A549 (cell line): ENCODE data around the gene BAHCC1. TPM values are rescaled to one million over a fixed set of nuclear protein-coding genes. Genes with fewer than 3 reads are reported as not detected.

ENCODE experiments used
- ATAC-seq, 2 experiments: fragments of 200-7000 bp in 1 of 2; fragments of >200 bp in 1 of 2; cut with Nextera tagmentation in 1 of 2; cut with Tn5 transposase in 1 of 2; 3 replicates each; pipeline versions ENCODE4 v1.8.0 to v1.9.1; 2018 to 2020; ENCODE audit warnings: mild to moderate bottlenecking in 1 of 2, moderate library complexity in 1 of 2
- CTCF ChIA-PET: fragments of 300-600 bp; sonication (Branson Sonifier 250); formaldehyde crosslinking; extraction: SDS; loops from one replicate; lab custom pipeline; 2021; ENCODE audit warnings: antibody characterized with exemption, inconsistent platforms; lab: Yijun Ruan, JAX
- POLR2A ChIA-PET: fragments of 350-600 bp; formaldehyde crosslinking; extraction: SDS; loops from one replicate; lab custom pipeline; 2021; ENCODE audit warnings: antibody characterized with exemption, inconsistent platforms; lab: Yijun Ruan, JAX
- DNase-seq, 2 experiments: peaks; one replicate each; pipeline versions ENCODE4 v3.0.0 to v3.0.0-alpha.2; 2011 to 2016; ENCODE audit warnings: low read depth in 1 of 2, low spot score in 1 of 2
- FAIRE-seq: peaks from 2 replicates; lab custom pipeline; 2011; peaks lifted over from hg19 to GRCh38; lab: Jason Lieb, UNC
- H3K27ac ChIP-seq, 2 experiments: fragments of >200 bp; sonication (Bioruptor Twin); formaldehyde crosslinking; 3 replicates each; pipeline ENCODE4 v1.5.1; 2016 to 2017
- H3K4me1 ChIP-seq: fragments of >200 bp; sonication (Bioruptor Twin); formaldehyde crosslinking; 3 replicates; pipeline ENCODE4 v1.6.1; 2016
- H3K4me2 ChIP-seq: fragments of >200 bp; sonication (Bioruptor Twin); formaldehyde crosslinking; 3 replicates; pipeline ENCODE4 v1.6.1; 2016
- H3K4me3 ChIP-seq: fragments of >200 bp; sonication (Bioruptor Twin); formaldehyde crosslinking; 3 replicates; pipeline ENCODE4 v1.5.1; 2016
- H3K9me3 ChIP-seq: fragments of >200 bp; sonication (Bioruptor Twin); formaldehyde crosslinking; 3 replicates; pipeline ENCODE4 v1.6.1; 2016
- CBX2 ChIP-seq: fragments of 200-600 bp; sonication (generic); IDR thresholded peaks from 2 replicates; pipeline ENCODE4 v1.6.1; 2016; ENCODE audit warnings: low read depth, mild to moderate bottlenecking, borderline replicate concordance
- CBX8 ChIP-seq: fragments of 200-600 bp; sonication (generic); IDR thresholded peaks from 2 replicates; pipeline ENCODE4 v1.6.1; 2016
- CHD2 ChIP-seq: fragments of 150-350 bp; IDR thresholded peaks from 2 replicates; pipeline ENCODE4 v1.6.1; 2014; ENCODE audit warnings: low read length; ENCODE audit not compliant: partially characterized antibody
- CHD4 ChIP-seq: fragments of 200-600 bp; sonication (generic); IDR thresholded peaks from 2 replicates; pipeline ENCODE4 v1.6.1; 2016; ENCODE audit warnings: antibody characterized with exemption, mild to moderate bottlenecking, borderline replicate concordance
- EHF ChIP-seq: fragments of 250-450 bp; sonication (Bioruptor Pico); IDR thresholded peaks from 2 replicates; pipeline ENCODE4 v1.5.0; 2020; ENCODE audit warnings: mild to moderate bottlenecking
- EP300 ChIP-seq, 2 experiments: fragments of >200 bp; sonication (Bioruptor Twin); formaldehyde crosslinking; IDR thresholded peaks; 2 replicates in 1 of 2; 3 replicates in 1 of 2; pipeline ENCODE4 v1.6.1; 2016 to 2017
- ESRRA ChIP-seq: fragments of 150-350 bp; IDR thresholded peaks from 2 replicates; pipeline ENCODE4 v1.6.1; 2014; ENCODE audit warnings: mild to moderate bottlenecking, low read length, borderline replicate concordance
- FOSB ChIP-seq: fragments of 250-450 bp; sonication (Bioruptor Pico); IDR thresholded peaks from 2 replicates; pipeline ENCODE4 v1.5.0; 2020; ENCODE audit warnings: mild to moderate bottlenecking, moderate library complexity
- FOSL2 ChIP-seq, 2 experiments: fragments of 450-650 bp in 1 of 2; fragments of >200 bp in 1 of 2; sonication (Bioruptor Twin) in 1 of 2; formaldehyde crosslinking; IDR thresholded peaks; 2 replicates each; pipeline versions ENCODE4 v1.5.0 to v1.6.1; 2016 to 2020; ENCODE audit warnings: mild to moderate bottlenecking in 1 of 2, moderate library complexity in 1 of 2
- FOXS1 ChIP-seq: fragments of 250-450 bp; sonication (Bioruptor Pico); IDR thresholded peaks from 2 replicates; pipeline ENCODE4 v1.5.0; 2020; ENCODE audit warnings: mild to moderate bottlenecking, moderate library complexity
- HEYL ChIP-seq: fragments of 250-450 bp; sonication (Bioruptor Pico); IDR thresholded peaks from 2 replicates; pipeline ENCODE4 v1.8.0; 2021; ENCODE audit warnings: mild to moderate bottlenecking, moderate library complexity
- HOXB5 ChIP-seq: fragments of 250-450 bp; sonication (Bioruptor Pico); IDR thresholded peaks from 2 replicates; pipeline ENCODE4 v1.5.0; 2020; ENCODE audit warnings: mild to moderate bottlenecking, moderate library complexity
- JUN ChIP-seq, 2 experiments: fragments of >200 bp; sonication (Bioruptor Twin); formaldehyde crosslinking; IDR thresholded peaks; 2 replicates in 1 of 2; 3 replicates in 1 of 2; pipeline ENCODE4 v1.6.1; 2016 to 2017
- KDM5A ChIP-seq: fragments of 200-600 bp; sonication (generic); IDR thresholded peaks from 2 replicates; pipeline ENCODE4 v1.6.1; 2016; ENCODE audit warnings: antibody characterized with exemption, mild to moderate bottlenecking
- NPAS2 ChIP-seq: fragments of 250-450 bp; sonication (Bioruptor Pico); IDR thresholded peaks from 2 replicates; pipeline ENCODE4 v1.8.0; 2022; ENCODE audit warnings: mild to moderate bottlenecking, moderate library complexity, borderline replicate concordance
- PHF8 ChIP-seq: fragments of 200-600 bp; sonication (generic); IDR thresholded peaks from 2 replicates; pipeline ENCODE4 v1.6.1; 2016; ENCODE audit warnings: low read depth, mild to moderate bottlenecking, antibody characterized with exemption, moderate library complexity, borderline replicate concordance
- POLR2A ChIP-seq: IDR thresholded peaks from 2 replicates; pipeline ENCODE4 v1.6.1; 2012; ENCODE audit warnings: mild to moderate bottlenecking, low read length
- RCOR1 ChIP-seq: fragments of 150-350 bp; IDR thresholded peaks from 2 replicates; pipeline ENCODE4 v1.6.1; 2014; ENCODE audit warnings: antibody characterized with exemption, low read length, low read depth
- TP53 ChIP-seq: fragments of 250-450 bp; sonication (Bioruptor Pico); IDR thresholded peaks from 2 replicates; pipeline ENCODE4 v1.5.0; 2021; ENCODE audit warnings: mild to moderate bottlenecking, moderate library complexity
- ZSCAN20 ChIP-seq: fragments of 250-450 bp; sonication (Bioruptor Pico); IDR thresholded peaks from 2 replicates; pipeline ENCODE4 v1.8.0; 2022; ENCODE audit warnings: mild to moderate bottlenecking, moderate library complexity
- WGBS: methylation state at CpG from one replicate; pipeline ENCODE4 v1.1.6; 2017; ENCODE audit errors: missing lambda C conversion rate; 5-methylcytosine and 5-hydroxymethylcytosine counted together
- polyA plus RNA-seq, 4 experiments: library from polyadenylated mRNA; depleted of rRNA in 3 of 4; stranded (reverse); fragments of >200 nt; fragmentation: RNase III in 1 of 4; extraction: RNeasy Plus Mini Kit Qiagen cat#74134 plus additional on column Dnase treatment in 1 of 4; gene quantifications; 2 replicates in 3 of 4; 3 replicates in 1 of 4; pipeline ENCODE4 v1.2.3, GENCODE V29; 2011 to 2017
- TF ChIP-seq, protein P1 (sequence below): IDR thresholded peaks from 2 replicates; pipeline ENCODE4 v1.6.1; 2012; ENCODE audit warnings: low read depth, borderline replicate concordance
- TF ChIP-seq, protein P2 (sequence below): fragments of >200 bp; sonication (Bioruptor Twin); formaldehyde crosslinking; IDR thresholded peaks from 3 replicates; pipeline ENCODE4 v1.6.1; 2016
- TF ChIP-seq, protein P3 (sequence below): IDR thresholded peaks from 2 replicates; pipeline ENCODE4 v1.6.1; 2012
- TF ChIP-seq, protein P4 (sequence below): fragments of 150-350 bp; IDR thresholded peaks from 2 replicates; pipeline ENCODE4 v1.6.1; 2014; ENCODE audit warnings: low read depth, mild to moderate bottlenecking, low read length
- TF ChIP-seq, protein P5 (sequence below): fragments of 250-450 bp; sonication (Bioruptor Pico); IDR thresholded peaks from 2 replicates; pipeline ENCODE4 v1.5.0; 2020; ENCODE audit warnings: low read depth, mild to moderate bottlenecking, moderate library complexity

BAHCC1 gene
- polyA plus RNA-seq, 2 of the 4 experiments (the other 2 are of a cell fraction): 2.6 to 5.8 TPM

DNA sequence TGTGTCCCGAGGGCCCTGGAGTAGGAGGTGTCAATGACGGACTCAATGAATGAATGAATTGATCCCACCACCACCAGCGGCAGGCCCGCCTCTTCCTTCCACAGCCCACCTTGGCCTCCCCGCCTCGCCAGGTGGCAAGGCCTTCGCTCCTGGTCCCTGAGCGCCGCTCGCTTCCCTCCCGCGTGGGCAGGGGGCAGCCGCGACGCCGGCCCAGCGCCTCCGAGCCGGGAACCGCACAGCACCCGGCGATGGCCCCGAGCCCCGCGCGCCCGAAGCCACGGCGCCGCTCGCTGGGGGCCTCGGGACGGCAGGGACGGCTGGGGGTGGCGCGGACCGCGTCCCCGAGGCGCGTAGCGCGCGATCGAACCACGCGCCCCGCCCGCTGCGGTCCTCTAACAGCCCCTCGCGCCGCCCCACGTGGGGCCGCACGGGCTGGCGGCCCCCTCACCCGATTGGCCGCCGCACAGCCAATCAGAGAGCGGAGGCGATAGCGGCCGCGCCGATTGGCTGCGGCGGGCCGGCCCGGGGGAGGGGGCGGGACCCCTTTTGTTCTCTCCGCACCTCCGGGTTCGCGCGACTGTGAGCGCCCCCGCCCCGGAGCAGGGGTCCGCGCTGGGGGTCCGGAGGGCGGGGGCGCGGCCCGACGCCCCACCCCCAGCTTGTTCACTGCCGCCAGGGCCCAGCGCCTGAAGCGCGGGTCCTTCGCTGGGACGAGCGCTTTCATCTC lies 86.0 kb downstream of the BAHCC1 start:
- Histone ChIP-seq H3K9me3 (no peaks in the 10 kb centered on the region), H3K4me2 (peak overlapping the region; percentile 97), H3K4me3 (peak overlapping the region; percentile 43), H3K27ac (peak overlapping the region; percentile 45 to 78; a peak in 5 of 6 replicates), H3K4me1 (peaks cover 29% of the 10 kb centered on the region)
- DNase-seq (peak; percentile 52 to 87), ATAC-seq (peak; percentile 40 to 58; a peak in 4 of 6 replicates), FAIRE-seq (no peak)
- TF ChIP-seq, protein P1, sequence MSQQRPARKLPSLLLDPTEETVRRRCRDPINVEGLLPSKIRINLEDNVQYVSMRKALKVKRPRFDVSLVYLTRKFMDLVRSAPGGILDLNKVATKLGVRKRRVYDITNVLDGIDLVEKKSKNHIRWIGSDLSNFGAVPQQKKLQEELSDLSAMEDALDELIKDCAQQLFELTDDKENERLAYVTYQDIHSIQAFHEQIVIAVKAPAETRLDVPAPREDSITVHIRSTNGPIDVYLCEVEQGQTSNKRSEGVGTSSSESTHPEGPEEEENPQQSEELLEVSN: peak; percentile 89
- TF ChIP-seq TP53: peak; percentile 82; the same call in 1 of the 2 replicates
- no peak for TF ChIP-seq FOSL2 (IDR thresholded peaks at IDR 0.05)
- TF ChIP-seq FOSL2 (CRISPR knock-in tag; IDR thresholded peaks at IDR 0.05): 0 out of 2 replicates have a peak, but pooled peaks have one; percentile 24
- TF ChIP-seq HOXB5 (CRISPR knock-in tag): peak; percentile 90
- no peak for TF ChIP-seq CHD2
- TF ChIP-seq, protein P2, sequence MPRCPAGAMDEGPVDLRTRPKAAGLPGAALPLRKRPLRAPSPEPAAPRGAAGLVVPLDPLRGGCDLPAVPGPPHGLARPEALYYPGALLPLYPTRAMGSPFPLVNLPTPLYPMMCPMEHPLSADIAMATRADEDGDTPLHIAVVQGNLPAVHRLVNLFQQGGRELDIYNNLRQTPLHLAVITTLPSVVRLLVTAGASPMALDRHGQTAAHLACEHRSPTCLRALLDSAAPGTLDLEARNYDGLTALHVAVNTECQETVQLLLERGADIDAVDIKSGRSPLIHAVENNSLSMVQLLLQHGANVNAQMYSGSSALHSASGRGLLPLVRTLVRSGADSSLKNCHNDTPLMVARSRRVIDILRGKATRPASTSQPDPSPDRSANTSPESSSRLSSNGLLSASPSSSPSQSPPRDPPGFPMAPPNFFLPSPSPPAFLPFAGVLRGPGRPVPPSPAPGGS: no peak
- no peak for TF ChIP-seq EP300 (IDR thresholded peaks at IDR 0.05)
- TF ChIP-seq ZSCAN20 (CRISPR knock-in tag): 0 out of 2 replicates have a peak, but pooled peaks have one; percentile 67
- peak; percentile 17; the same call in 1 of the 2 replicates for TF ChIP-seq POLR2A
- no peak for TF ChIP-seq CBX2
- TF ChIP-seq NPAS2 (CRISPR knock-in tag): peak; percentile 90
- TF ChIP-seq, protein P3, sequence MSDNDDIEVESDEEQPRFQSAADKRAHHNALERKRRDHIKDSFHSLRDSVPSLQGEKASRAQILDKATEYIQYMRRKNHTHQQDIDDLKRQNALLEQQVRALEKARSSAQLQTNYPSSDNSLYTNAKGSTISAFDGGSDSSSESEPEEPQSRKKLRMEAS: peak; percentile 94
- ChIA-PET CTCF (interaction anchor here (0.8 to 8.6 kb wide), 11 partner anchors 7 to 338 kb away, joined by 3 to 184 read pairs (median 4); partner anchors contain the start of gene BAHCC1), POLR2A (interaction anchor here (1.1 kb wide), 1 partner anchor 62 kb away, joined by 4 read pairs; no protein-coding TSS in a partner anchor)
- WGBS: 31% methylated on average over 63 of the region's 94 CpGs

DNA sequence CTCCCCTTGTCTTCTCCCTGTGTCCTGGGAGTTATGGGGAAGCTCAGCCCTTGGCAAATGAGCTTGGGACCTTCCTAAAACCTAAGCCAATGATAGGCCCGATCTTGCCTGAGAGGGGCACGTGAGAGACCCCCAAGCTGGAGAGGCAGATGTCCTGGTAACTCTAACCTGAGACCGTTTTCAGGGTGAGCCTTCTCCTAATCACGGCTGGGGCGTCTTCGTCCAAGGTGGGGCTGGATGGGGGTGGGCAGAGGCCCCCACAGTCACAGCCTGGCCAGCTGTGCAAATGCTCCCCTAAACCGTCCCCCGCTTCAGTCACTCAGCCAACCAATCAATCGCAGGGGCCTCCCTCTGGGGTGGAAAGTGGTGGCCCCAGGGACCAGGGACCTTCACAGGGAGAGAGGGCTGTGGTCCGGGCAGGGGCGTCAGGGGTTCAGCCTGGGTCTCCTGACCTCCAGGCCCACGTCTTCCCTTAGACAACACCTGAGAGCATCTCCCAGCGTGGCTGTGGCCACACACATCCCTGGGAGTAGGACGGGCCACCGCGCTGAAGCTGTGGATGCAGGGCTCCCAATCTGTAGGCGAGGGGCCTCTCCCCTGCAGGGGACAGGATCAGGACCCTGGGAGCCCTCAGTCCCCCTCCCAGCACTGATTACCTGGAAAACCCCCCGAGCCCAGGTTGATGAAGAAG lies 86.7 kb downstream of the BAHCC1 start:
- no peak for ATAC-seq
- no peak for FAIRE-seq
- Histone ChIP-seq H3K27ac (peak overlapping the region; percentile 45 to 78; a peak in 5 of 6 replicates), H3K4me1 (peaks cover 29% of the 10 kb centered on the region), H3K4me2 (peak overlapping the region; percentile 97), H3K9me3 (no peaks in the 10 kb centered on the region), H3K4me3 (peak overlapping the region; percentile 43)
- no peak for TF ChIP-seq KDM5A
- DNase-seq: no peak
- ChIA-PET POLR2A (interaction anchor here (1.1 kb wide), 1 partner anchor 63 kb away, joined by 4 read pairs; no protein-coding TSS in a partner anchor), CTCF (interaction anchor here (1.0 to 8.6 kb wide), 11 partner anchors 8 to 339 kb away, joined by 3 to 184 read pairs (median 13); partner anchors contain the start of gene BAHCC1)
- WGBS: 72% methylated on average over 18 of the region's 18 CpGs

DNA sequence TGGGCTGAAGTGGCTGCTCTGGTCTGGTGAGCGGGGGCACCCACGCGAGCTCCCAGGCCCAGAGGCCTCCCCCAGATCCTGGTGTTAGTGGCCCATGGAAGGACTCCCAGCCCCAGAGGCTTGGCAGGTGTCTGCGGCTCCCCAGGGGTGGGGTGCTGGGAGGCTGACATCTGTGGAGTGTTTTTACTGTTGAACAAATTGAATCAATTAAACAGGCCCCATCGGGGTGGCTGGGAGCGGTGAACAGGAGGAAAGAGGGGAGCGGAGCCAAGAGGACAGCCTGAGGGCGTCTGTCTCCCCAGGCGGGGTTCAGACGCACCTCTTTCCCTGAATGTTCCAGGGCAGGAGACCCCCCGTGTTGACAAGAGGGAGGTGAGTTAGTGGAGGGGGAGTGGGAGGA lies 87.4 kb downstream of the BAHCC1 start:
- H3K4me3 ChIP-seq: no peak overlapping the region
- peaks cover 29% of the 10 kb centered on the region for H3K4me1 ChIP-seq
- FAIRE-seq: no peak
- no peaks in the 10 kb centered on the region for H3K9me3 ChIP-seq
- ChIA-PET POLR2A (no interaction called here), CTCF (interaction anchor here (0.9 to 8.6 kb wide), 22 partner anchors 9 to 340 kb away, joined by 3 to 184 read pairs (median 23); partner anchors contain the start of genes ACTG1 and BAHCC1)
- H3K27ac ChIP-seq: no peak overlapping the region
- H3K4me2 ChIP-seq: no peak overlapping the region
- ATAC-seq: no peak
- DNase-seq: no peak
- 93% methylated on average over 11 of the region's 11 CpGs for WGBS
- TF ChIP-seq, protein P4, sequence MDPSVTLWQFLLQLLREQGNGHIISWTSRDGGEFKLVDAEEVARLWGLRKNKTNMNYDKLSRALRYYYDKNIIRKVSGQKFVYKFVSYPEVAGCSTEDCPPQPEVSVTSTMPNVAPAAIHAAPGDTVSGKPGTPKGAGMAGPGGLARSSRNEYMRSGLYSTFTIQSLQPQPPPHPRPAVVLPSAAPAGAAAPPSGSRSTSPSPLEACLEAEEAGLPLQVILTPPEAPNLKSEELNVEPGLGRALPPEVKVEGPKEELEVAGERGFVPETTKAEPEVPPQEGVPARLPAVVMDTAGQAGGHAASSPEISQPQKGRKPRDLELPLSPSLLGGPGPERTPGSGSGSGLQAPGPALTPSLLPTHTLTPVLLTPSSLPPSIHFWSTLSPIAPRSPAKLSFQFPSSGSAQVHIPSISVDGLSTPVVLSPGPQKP: no peak
- TF ChIP-seq EHF (CRISPR knock-in tag) (no peak), CHD2 (no peak), EP300 (IDR thresholded peaks at IDR 0.05) (no peak), CBX8 (no peak), JUN (IDR thresholded peaks at IDR 0.05) (no peak), FOXS1 (CRISPR knock-in tag) (no peak), RCOR1 (no peak), CHD4 (no peak), FOSB (CRISPR knock-in tag) (no peak), HEYL (CRISPR knock-in tag) (no peak), ESRRA (no peak), PHF8 (no peak), KDM5A (no peak), POLR2A (no peak)
- TF ChIP-seq, protein P2: no peak
- TF ChIP-seq, protein P5, sequence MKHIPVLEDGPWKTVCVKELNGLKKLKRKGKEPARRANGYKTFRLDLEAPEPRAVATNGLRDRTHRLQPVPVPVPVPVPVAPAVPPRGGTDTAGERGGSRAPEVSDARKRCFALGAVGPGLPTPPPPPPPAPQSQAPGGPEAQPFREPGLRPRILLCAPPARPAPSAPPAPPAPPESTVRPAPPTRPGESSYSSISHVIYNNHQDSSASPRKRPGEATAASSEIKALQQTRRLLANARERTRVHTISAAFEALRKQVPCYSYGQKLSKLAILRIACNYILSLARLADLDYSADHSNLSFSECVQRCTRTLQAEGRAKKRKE (CRISPR knock-in tag): no peak
